Measurements from ENCODE around the gene EEF2.

- TF ChIP-seq, protein P1, sequence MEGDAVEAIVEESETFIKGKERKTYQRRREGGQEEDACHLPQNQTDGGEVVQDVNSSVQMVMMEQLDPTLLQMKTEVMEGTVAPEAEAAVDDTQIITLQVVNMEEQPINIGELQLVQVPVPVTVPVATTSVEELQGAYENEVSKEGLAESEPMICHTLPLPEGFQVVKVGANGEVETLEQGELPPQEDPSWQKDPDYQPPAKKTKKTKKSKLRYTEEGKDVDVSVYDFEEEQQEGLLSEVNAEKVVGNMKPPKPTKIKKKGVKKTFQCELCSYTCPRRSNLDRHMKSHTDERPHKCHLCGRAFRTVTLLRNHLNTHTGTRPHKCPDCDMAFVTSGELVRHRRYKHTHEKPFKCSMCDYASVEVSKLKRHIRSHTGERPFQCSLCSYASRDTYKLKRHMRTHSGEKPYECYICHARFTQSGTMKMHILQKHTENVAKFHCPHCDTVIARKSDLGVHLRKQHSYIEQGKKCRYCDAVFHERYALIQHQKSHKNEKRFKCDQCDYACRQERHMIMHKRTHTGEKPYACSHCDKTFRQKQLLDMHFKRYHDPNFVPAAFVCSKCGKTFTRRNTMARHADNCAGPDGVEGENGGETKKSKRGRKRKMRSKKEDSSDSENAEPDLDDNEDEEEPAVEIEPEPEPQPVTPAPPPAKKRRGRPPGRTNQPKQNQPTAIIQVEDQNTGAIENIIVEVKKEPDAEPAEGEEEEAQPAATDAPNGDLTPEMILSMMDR (conservative IDR thresholded peaks at IDR 0.05) = no peak
- no peak for TF ChIP-seq ZFX (IDR thresholded peaks at IDR 0.05)
Measured at GRCh38 chr19:3983936-3984583, 1.2 kb downstream of the EEF2 start.
